Thyroid gland (tissue), 4 donors: ENCODE results near the gene TRIM14.

Experiments used
- POLR2A ChIP-seq, 2 donors: fragments of 450-650 bp; IDR thresholded peaks; one replicate each; pipeline ENCODE4 v1.6.1; 2017; ENCODE audit warnings: antibody characterized with exemption in 2 of 2, mild to moderate bottlenecking in 2 of 2, moderate library complexity in 1 of 2
- TF ChIP-seq, protein P1 (sequence below), 6 experiments: fragments of 200-600 bp in 3 of 6; fragments of 450-650 bp in 3 of 6; sonication (generic) in 3 of 6; IDR thresholded peaks; one replicate each; pipeline ENCODE4 v1.5.1; 2016 to 2019; ENCODE audit warnings: antibody characterized with exemption in 6 of 6, mild to moderate bottlenecking in 2 of 6, inconsistent platforms in 1 of 6, moderate library complexity in 1 of 6

DNA sequence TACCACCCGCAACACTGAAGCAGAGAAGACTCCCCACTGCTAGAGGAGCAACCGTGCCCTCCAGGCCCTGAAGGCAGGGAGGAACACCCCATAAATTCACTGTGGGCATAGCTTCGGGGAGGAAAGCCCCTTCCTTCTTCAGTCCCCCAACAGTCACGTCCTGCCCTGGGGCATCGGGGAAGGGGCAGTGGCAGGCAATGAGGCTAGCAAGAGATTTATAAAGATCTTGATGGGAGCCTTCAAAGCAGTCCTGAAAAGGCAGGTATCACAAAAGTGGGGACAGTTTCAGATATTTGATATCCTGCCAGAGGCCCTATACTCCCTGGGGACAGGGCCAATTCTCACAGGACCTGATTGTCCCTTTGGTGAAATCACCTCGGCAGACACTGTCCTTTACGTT is 16.9 kb upstream of the TRIM14 start:
- TF ChIP-seq POLR2A (IDR thresholded peaks at IDR 0.05), result no peak
- TF ChIP-seq, protein P1, sequence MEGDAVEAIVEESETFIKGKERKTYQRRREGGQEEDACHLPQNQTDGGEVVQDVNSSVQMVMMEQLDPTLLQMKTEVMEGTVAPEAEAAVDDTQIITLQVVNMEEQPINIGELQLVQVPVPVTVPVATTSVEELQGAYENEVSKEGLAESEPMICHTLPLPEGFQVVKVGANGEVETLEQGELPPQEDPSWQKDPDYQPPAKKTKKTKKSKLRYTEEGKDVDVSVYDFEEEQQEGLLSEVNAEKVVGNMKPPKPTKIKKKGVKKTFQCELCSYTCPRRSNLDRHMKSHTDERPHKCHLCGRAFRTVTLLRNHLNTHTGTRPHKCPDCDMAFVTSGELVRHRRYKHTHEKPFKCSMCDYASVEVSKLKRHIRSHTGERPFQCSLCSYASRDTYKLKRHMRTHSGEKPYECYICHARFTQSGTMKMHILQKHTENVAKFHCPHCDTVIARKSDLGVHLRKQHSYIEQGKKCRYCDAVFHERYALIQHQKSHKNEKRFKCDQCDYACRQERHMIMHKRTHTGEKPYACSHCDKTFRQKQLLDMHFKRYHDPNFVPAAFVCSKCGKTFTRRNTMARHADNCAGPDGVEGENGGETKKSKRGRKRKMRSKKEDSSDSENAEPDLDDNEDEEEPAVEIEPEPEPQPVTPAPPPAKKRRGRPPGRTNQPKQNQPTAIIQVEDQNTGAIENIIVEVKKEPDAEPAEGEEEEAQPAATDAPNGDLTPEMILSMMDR (IDR thresholded peaks at IDR 0.05), result no peak
